HepG2 (cell line): ENCODE results near the gene SH3BP2. TPM values are rescaled to one million over a fixed set of nuclear protein-coding genes. Genes with fewer than 3 reads are reported as not detected.

Source experiments
- ARNT ChIP-seq: fragments of 450-650 bp; IDR thresholded peaks from 2 replicates; pipeline ENCODE4 v1.6.1; 2017
- CBX1 ChIP-seq: IDR thresholded peaks from one replicate; pipeline ENCODE4 v1.6.1; 2016; ENCODE audit warnings: antibody characterized with exemption, low read depth
- FOXC1 ChIP-seq: sonication (generic); formaldehyde crosslinking; IDR thresholded peaks from 2 replicates; pipeline ENCODE4 v1.8.0; 2022; ENCODE audit warnings: mild to moderate bottlenecking, missing genetic modification reagents, borderline replicate concordance
- HOXA7 ChIP-seq: sonication (generic); formaldehyde crosslinking; IDR thresholded peaks from 2 replicates; pipeline ENCODE4 v1.8.1; 2022; ENCODE audit warnings: mild to moderate bottlenecking, missing genetic modification reagents, moderate library complexity
- KLF6 ChIP-seq: IDR thresholded peaks from 2 replicates; pipeline ENCODE4 v1.8.0; 2016; ENCODE audit warnings: missing biosample characterization, missing genetic modification reagents
- TCF7 ChIP-seq: sonication (generic); IDR thresholded peaks from 2 replicates; pipeline ENCODE4 v1.6.1; 2016; ENCODE audit warnings: antibody characterized with exemption, low read depth
- ZNF775 ChIP-seq: sonication (generic); formaldehyde crosslinking; IDR thresholded peaks from 2 replicates; pipeline ENCODE4 v1.4.0; 2020; ENCODE audit warnings: missing genetic modification reagents, mild to moderate bottlenecking, moderate library complexity, borderline replicate concordance
- polyA plus RNA-seq, 8 experiments: library from polyadenylated mRNA; depleted of rRNA in 3 of 8; stranded (reverse) in 7 of 8; unstranded in 1 of 8; fragments of >200 nt; fragmentation: Illumina TruSeq in 4 of 8; extraction: Trizol in 4 of 8; gene quantifications; 2 replicates each; pipeline versions ENCODE4 v1.2.1 to v1.2.3, GENCODE V29; 2011 to 2016; ENCODE audit warnings: low read depth in 4 of 8, missing spikeins in 1 of 8, mixed read lengths in 1 of 8; ENCODE audit not compliant: insufficient read depth in 1 of 8
- total RNA-seq, 5 experiments: library from RNA; depleted of rRNA; stranded (reverse); fragments of >200 nt; fragmentation: Illumina TruSeq; extraction: Trizol; gene quantifications; 2 replicates each; pipeline ENCODE4 v1.2.3, GENCODE V29; 2016; ENCODE audit warnings: low read depth in 1 of 5
- TF ChIP-seq, protein P1 (sequence below): sonication (generic); formaldehyde crosslinking; IDR thresholded peaks from 2 replicates; pipeline ENCODE4 v1.4.0; 2020; ENCODE audit warnings: missing genetic modification reagents
- TF ChIP-seq, protein P2 (sequence below): sonication (generic); formaldehyde crosslinking; IDR thresholded peaks from 2 replicates; pipeline ENCODE4 v1.4.0; 2020; ENCODE audit warnings: missing genetic modification reagents
- TF ChIP-seq, protein P3 (sequence below): conservative IDR thresholded peaks from 2 replicates; pipeline ENCODE4 v1.6.1; 2018; ENCODE audit warnings: missing genetic modification reagents
- TF ChIP-seq, protein P4 (sequence below): IDR thresholded peaks from 2 replicates; pipeline ENCODE4 v1.6.1; 2016
- TF ChIP-seq, protein P5 (sequence below): sonication (generic); formaldehyde crosslinking; IDR thresholded peaks from 2 replicates; pipeline ENCODE4 v1.5.1; 2020; ENCODE audit warnings: missing genetic modification reagents, mild to moderate bottlenecking, borderline replicate concordance
- TF ChIP-seq, protein P6 (sequence below): sonication (generic); formaldehyde crosslinking; IDR thresholded peaks from 2 replicates; pipeline ENCODE4 v1.4.0; 2020; ENCODE audit warnings: missing genetic modification reagents, borderline replicate concordance

The SH3BP2 gene
- total and polyA plus RNA-seq, 2 of the 13 experiments (the other 11 are each of a cell fraction or from before 2014, with no cell fraction given) = 16.9 to 34.5 TPM

DNA sequence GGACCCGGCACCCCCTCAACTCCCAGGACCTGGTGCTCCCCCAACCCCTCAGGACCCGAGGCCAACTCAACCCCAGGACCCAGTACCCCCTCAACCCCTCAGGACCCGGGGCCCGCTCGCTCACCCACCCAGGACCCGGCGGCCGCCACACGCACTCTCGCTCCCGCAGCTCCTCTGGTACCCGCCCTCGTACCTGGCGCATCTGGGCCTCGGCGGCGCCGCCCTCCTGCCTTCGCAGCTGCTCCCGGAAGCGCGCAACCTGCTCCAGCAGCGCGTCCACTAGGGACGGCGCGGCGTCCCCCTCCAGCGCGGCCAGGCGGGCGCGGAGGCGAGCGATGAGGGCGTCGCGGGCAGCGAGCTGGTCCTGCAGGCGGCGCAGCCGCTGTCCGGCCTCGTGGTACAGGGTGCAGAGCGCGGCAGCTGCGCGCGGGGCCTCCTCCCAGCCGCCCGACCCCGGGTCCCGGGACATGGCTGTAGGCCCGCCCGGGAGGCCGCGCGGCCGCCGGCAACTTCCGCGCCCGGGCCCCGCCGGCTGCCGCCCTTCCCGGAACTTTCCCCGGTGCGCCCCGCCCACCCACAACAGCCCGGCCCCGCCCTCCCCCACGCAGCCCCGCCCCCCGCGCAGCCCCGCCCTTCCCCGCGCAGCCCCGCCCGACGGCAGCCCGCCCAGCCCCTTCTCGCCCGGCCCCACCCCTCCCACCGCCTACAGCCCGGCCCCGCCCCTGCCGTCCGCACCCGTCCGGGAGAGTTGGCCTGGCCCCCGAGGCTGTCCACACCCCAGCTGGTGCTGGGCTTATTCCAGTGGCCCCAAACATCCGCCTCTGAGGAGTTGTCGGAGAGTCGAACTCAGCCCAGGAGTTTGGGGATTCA is 36.8 kb upstream of the SH3BP2 start, which contains the start of gene TNIP2 (continued):
- TF ChIP-seq, protein P1, sequence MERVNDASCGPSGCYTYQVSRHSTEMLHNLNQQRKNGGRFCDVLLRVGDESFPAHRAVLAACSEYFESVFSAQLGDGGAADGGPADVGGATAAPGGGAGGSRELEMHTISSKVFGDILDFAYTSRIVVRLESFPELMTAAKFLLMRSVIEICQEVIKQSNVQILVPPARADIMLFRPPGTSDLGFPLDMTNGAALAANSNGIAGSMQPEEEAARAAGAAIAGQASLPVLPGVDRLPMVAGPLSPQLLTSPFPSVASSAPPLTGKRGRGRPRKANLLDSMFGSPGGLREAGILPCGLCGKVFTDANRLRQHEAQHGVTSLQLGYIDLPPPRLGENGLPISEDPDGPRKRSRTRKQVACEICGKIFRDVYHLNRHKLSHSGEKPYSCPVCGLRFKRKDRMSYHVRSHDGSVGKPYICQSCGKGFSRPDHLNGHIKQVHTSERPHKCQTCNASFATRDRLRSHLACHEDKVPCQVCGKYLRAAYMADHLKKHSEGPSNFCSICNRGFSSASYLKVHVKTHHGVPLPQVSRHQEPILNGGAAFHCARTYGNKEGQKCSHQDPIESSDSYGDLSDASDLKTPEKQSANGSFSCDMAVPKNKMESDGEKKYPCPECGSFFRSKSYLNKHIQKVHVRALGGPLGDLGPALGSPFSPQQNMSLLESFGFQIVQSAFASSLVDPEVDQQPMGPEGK = peak; percentile 36; the same call in 1 of the 2 replicates
- TF ChIP-seq, protein P2, sequence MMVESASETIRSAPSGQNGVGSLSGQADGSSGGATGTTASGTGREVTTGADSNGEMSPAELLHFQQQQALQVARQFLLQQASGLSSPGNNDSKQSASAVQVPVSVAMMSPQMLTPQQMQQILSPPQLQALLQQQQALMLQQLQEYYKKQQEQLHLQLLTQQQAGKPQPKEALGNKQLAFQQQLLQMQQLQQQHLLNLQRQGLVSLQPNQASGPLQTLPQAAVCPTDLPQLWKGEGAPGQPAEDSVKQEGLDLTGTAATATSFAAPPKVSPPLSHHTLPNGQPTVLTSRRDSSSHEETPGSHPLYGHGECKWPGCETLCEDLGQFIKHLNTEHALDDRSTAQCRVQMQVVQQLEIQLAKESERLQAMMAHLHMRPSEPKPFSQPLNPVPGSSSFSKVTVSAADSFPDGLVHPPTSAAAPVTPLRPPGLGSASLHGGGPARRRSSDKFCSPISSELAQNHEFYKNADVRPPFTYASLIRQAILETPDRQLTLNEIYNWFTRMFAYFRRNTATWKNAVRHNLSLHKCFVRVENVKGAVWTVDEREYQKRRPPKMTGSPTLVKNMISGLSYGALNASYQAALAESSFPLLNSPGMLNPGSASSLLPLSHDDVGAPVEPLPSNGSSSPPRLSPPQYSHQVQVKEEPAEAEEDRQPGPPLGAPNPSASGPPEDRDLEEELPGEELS = no peak
- TF ChIP-seq HOXA7 (CRISPR knock-in tag) (no peak), ZNF775 (CRISPR knock-in tag) (no peak), CBX1 (no peak), KLF6 (CRISPR knock-in tag) (peak; percentile 58; the same call in 1 of the 2 replicates), FOXC1 (CRISPR knock-in tag) (no peak), ARNT (no peak), TCF7 (no peak)
- TF ChIP-seq, protein P3, sequence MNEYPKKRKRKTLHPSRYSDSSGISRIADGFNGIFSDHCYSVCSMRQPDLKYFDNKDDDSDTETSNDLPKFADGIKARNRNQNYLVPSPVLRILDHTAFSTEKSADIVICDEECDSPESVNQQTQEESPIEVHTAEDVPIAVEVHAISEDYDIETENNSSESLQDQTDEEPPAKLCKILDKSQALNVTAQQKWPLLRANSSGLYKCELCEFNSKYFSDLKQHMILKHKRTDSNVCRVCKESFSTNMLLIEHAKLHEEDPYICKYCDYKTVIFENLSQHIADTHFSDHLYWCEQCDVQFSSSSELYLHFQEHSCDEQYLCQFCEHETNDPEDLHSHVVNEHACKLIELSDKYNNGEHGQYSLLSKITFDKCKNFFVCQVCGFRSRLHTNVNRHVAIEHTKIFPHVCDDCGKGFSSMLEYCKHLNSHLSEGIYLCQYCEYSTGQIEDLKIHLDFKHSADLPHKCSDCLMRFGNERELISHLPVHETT (CRISPR knock-in tag) = peak; percentile 78
- TF ChIP-seq, protein P4, sequence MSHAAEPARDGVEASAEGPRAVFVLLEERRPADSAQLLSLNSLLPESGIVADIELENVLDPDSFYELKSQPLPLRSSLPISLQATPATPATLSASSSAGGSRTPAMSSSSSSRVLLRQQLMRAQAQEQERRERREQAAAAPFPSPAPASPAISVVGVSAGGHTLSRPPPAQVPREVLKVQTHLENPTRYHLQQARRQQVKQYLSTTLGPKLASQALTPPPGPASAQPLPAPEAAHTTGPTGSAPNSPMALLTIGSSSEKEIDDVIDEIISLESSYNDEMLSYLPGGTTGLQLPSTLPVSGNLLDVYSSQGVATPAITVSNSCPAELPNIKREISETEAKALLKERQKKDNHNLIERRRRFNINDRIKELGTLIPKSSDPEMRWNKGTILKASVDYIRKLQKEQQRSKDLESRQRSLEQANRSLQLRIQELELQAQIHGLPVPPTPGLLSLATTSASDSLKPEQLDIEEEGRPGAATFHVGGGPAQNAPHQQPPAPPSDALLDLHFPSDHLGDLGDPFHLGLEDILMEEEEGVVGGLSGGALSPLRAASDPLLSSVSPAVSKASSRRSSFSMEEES (CRISPR knock-in tag) = no peak
- TF ChIP-seq, protein P5, sequence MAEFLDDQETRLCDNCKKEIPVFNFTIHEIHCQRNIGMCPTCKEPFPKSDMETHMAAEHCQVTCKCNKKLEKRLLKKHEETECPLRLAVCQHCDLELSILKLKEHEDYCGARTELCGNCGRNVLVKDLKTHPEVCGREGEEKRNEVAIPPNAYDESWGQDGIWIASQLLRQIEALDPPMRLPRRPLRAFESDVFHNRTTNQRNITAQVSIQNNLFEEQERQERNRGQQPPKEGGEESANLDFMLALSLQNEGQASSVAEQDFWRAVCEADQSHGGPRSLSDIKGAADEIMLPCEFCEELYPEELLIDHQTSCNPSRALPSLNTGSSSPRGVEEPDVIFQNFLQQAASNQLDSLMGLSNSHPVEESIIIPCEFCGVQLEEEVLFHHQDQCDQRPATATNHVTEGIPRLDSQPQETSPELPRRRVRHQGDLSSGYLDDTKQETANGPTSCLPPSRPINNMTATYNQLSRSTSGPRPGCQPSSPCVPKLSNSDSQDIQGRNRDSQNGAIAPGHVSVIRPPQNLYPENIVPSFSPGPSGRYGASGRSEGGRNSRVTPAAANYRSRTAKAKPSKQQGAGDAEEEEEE (CRISPR knock-in tag) = no peak
- TF ChIP-seq, protein P6, sequence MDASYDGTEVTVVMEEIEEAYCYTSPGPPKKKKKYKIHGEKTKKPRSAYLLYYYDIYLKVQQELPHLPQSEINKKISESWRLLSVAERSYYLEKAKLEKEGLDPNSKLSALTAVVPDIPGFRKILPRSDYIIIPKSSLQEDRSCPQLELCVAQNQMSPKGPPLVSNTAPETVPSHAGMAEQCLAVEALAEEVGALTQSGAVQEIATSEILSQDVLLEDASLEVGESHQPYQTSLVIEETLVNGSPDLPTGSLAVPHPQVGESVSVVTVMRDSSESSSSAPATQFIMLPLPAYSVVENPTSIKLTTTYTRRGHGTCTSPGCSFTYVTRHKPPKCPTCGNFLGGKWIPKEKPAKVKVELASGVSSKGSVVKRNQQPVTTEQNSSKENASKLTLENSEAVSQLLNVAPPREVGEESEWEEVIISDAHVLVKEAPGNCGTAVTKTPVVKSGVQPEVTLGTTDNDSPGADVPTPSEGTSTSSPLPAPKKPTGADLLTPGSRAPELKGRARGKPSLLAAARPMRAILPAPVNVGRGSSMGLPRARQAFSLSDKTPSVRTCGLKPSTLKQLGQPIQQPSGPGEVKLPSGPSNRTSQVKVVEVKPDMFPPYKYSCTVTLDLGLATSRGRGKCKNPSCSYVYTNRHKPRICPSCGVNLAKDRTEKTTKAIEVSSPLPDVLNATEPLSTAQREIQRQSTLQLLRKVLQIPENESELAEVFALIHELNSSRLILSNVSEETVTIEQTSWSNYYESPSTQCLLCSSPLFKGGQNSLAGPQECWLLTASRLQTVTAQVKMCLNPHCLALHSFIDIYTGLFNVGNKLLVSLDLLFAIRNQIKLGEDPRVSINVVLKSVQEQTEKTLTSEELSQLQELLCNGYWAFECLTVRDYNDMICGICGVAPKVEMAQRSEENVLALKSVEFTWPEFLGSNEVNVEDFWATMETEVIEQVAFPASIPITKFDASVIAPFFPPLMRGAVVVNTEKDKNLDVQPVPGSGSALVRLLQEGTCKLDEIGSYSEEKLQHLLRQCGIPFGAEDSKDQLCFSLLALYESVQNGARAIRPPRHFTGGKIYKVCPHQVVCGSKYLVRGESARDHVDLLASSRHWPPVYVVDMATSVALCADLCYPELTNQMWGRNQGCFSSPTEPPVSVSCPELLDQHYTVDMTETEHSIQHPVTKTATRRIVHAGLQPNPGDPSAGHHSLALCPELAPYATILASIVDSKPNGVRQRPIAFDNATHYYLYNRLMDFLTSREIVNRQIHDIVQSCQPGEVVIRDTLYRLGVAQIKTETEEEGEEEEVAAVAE (CRISPR knock-in tag) = no peak
